Pons (tissue), 1 donor: ENCODE measurements around the gene PREX1.

Source experiments
- DNase-seq: peaks from one replicate; pipeline ENCODE4 v3.0.0-alpha.2; 2016; ENCODE audit warnings: low spot score

PREX1 gene

DNA sequence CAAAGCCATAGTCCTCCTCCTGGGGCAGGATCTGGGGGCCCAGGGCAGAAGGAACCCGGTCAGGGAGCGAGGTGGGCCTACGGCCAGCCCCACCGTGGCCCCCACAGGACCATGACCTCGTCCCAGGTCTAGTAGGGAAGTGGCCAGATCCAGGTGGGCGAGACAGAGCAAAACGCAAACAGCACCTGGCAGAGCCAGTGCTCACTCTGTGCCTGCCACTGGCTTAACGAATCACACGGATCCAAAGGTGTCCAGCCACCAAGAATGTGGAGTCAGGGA lies 169.7 kb downstream of the PREX1 start:
- DNase-seq: no peak

DNA sequence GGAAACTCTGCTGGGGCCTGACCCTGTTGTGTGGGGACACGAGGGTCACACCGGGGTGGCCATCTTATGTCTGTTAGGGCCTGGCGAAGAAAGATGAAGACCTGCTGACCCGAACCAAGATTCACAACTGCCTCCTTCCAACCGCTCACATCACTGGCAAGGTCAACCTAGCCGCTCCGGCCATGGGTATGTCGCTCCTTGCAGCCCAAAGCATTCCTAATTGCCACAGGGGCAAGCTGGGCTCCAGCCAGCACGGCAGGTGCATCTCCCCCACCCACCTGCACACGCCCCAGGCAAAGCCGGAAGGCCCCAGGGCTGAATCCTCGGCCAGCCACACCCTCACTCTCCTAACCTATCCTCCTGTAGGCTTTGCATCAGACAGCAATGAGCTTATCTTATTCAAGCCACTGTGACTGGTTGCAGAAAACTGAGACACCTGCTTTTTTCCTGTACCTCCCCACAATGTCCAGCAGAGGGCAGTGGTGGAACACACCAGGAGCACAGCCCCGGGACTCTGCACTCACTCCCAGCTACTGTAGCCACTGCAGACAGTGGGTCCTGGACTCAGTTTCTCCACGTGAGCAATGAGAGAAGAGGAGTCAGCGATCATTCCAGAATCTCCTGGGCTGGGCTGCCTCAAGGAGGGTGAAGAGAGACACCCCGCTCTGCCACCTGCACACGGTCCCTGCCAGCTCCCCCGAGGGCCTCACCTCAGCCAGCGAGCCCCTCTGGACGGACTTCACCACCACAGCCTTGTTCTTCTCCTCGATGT lies 170.2 kb downstream of the PREX1 start:
- peak; percentile 96 for DNase-seq

DNA sequence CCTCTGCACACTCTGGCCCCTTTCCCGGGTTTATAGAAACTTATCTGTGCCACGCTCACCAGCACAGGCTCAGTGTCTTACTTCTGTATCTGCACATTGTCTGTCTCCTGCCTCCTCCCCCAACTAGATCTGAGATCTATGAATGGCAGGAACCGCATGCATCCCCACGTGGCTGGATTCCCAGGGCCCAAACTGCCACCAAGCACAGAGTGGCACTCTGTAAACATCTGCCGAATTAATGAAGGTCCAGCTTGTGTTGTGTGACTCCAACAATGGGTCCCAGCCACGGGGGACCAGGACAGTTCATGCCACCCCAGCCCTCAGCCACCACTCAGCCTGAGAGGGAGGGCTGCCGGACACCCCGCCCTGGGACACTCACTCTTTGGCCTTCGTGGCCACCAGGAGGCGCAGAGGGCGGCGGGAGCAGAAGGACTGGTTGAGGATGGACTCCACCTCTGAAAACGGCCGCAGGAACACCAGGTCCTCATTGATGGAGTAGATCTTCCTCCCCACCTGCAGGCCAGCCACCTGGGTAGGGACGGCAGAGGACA lies 171.1 kb downstream of the PREX1 start:
- peak; percentile 100 for DNase-seq

DNA sequence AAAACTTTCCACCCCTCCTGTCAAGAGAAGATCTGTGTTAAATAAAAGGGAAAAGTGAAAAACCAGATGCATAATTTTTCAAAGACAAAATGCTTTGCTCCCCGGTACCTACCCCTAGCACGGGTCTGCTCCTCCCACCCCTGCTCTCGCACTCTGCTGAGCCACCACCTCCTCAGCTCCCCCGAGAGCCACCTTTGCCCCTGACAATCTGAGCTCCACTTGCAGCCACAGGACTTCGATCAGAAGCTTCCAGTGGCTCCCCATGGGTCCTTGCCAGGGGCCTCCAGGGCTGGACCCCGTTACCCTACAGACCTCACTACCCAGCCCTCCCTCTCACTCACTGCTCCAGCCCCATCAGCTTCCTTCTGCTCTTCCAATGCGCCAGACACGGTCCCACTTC lies 171.7 kb downstream of the PREX1 start:
- DNase-seq: no peak

DNA sequence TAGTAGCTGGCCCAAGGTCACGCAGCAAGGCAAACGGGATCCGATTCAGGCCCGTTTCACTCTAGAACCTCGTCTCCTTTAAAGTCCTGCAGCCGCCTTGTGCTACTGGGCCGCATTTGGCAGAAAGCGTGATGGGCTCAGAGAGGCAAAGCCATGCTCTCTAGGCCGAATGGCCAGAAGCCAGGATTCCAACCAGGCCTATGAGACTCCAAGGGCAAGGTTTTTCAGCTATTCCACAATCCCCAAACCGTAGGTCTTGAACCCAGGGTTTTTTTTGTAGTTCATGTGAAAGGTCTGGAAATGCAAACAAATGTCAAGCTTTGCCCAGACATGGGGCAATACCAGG lies 174.1 kb downstream of the PREX1 start:
- peak; percentile 65 for DNase-seq

DNA sequence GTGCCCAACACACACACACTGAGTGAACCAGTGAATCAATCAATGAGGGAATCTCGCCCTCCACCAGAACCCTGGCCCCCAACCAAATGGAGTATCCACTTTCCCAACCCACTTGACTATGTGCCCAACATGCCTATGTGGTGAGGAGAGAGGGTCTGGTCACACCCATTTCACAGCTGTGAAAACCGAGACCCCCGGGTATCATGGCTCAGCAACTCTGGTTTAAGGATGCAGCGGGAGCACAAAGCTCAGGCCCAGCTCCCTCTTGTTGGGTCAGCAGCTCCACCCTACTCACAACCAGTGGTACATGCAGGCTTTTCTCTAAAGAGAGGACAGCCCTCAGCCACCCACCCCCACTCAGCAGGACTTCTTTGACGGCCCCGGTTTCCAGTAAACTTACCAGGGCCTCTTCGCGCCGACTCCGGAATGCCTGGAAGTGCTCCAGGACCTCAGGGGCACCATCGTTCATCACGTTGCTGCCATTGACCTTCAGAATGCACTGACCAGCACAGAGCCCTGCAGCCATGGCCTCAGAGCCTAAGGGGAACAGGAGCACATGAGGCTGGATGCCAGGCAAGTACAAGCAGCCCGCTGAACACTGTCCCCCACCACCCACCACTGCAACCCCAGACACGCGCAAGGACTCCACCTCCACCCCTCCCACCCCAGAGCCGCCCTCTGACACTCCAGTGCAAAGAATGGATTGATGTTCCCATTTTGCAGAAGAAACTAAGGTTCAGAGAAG lies 174.7 kb downstream of the PREX1 start:
- DNase-seq: no peak

DNA sequence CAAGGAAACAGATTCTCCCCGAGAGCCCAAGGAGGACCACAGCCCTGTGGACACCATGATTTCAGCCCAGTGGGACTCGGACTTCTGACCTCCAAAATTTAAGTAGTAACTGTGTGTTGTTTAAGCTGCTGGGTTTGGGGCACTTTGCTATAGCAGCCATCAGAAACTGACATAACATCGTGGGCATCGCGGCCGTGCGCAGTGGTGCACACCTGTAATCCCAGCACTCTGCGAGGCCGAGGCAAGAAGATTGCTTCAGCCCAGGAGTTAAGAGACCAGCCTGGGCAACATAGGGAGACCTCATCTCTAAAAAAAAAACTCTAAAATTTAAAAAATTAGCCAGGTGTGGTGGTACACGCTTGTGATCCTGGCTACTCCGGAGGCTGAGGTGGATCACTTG lies 175.8 kb downstream of the PREX1 start:
- no peak for DNase-seq

DNA sequence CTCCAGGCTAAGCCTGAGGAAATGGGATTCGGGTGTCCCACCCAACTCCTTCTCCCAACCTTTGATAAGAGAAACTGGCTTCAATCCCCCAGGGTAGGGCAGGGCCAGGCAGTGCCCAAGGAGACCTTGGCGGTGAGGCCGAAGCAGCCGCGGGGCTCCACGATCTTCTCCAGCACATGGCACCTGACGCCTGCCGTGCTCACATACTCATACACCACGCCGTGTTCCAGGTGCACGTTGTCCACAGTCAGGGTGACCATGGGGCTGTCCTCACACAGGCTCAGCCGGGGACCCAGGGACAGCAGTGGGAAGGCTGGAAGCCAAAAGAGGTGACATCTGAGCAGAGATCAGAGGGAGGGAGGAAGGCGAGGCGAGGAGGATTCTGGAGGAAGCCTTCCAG lies 176.5 kb downstream of the PREX1 start:
- no peak for DNase-seq

DNA sequence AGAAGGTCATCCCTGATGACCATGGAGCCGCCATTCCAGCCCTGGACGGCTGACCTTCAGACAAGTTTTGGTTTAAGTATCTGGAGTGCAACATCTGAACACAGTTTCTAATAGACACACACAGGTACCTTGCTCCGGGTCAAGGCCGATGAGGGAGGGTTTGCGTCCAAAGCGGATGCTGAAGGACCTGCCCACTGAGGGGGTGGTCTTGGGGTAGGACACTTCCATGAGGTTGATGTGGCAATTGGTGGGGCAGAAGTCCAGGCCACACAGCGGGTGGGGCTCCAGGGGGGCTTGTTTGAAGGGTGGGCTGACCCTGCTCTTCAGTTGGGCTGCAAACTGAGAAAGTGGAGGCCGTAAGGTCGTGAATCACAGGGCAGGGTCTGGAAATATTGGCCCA lies 177.9 kb downstream of the PREX1 start:
- no peak for DNase-seq

DNA sequence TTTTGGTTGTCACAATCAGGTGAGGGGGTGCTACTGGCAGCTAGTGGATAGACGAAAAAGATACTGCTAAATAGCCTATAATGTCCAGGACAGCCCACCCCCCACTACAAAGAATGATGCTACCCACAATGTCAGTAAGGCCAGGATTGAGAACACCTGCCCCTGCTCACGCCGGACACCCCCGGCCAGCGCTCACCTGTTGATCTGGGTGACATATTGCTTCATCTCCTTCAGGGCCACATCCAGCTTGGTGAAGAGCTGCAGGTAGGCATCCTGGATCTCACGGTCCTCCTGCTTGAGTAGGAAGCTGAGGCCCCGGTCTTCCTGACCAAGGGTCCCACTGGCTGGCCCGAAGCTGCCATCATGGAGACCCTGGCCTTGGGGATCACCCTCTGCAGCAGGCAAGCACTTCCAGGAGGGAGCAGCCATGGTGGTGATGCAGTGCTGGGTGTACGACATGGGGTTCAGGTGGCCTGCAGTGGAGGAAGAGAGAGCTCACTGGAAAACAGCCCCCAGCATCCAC lies 178.6 kb downstream of the PREX1 start:
- no peak for DNase-seq

DNA sequence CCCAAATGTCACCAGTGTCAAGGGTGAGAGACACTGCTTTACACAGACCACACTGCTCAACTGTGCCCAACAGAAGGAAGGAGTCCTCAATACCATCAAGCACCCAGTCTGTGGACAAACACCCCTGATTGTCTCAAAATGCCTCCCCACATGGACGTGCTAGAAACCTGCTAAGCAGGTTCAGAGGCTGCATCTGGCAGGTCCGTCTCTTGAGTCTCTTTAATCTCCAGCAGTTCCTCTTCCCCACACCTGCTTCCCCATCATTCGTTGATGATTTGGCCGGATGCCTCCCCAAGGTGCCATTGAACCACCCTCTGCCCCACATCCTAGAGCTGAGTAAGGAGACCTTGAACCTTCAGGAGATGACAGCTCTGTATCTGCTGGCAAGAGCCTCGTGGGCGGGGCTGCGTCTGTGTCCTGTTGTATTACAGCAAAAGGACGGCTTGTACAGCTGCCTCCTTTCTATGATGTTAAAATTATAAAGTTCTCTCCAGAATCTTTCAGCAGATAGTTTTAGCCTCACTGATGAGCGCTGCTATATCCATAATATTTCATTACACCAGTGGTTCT lies 179.2 kb downstream of the PREX1 start:
- no peak for DNase-seq

DNA sequence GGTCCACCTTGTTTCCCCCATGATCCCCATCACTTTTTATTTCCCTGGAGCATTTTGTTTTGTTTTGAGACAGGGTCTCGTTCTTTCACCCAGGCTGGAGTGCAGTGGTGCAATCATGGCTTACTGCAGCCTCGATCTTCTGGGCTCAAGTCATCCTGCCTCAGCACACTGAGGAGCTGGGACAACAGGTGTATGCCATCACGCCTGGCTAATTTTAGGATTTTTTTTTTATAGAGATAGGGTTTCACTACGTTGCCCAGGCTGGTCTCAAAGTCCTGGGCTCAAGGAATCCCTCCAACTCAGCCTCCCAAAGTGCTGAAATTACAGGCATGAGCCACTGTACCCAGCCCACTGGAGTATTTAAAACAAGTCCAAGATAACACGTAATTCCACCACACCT lies 179.9 kb downstream of the PREX1 start:
- DNase-seq: no peak

DNA sequence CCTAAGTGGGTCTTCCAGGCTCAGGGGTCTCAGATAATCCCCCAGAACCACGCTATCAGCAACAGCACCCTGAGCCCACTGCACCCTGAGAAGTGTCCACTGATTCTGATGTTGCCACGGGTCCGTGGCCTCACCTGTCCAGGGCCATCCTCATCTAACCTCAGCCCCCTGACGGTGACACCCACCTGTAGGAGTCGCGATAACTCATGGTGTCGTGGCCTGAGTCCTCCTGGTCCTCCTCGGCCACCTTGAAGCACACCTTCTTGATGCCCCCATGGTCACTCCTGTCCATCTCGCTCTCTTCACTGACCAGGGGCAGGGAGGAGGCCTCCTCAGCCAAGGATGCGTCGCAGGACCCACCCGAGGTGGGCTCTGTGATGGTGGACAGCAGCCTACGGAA lies 182.1 kb downstream of the PREX1 start:
- DNase-seq: no peak

DNA sequence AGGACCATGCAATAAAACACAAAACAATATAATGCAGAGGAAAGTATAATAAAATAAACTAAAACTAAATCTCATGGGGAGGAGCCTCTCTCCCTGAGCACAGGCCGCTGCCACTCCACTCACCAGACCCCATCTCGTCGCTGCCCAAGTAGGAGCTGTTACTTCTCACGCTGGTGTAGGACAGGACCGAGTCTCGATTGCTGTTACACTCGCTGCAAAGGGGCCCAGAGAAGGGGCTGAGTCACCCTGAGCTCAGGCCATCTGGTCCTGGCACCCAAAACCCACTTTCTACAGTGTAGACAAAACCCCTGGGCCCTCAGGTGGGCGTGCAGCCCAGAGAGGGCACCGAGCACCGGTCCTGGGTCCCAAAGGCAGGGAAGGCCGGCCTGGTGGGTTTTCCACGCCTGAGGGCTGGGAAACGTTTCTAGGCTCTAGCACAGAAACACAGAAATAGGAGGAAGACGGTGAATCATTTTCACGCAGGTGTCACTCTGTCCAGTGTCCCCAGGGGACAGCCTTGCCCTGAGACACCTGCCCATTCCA lies 183.4 kb downstream of the PREX1 start:
- DNase-seq: no peak

DNA sequence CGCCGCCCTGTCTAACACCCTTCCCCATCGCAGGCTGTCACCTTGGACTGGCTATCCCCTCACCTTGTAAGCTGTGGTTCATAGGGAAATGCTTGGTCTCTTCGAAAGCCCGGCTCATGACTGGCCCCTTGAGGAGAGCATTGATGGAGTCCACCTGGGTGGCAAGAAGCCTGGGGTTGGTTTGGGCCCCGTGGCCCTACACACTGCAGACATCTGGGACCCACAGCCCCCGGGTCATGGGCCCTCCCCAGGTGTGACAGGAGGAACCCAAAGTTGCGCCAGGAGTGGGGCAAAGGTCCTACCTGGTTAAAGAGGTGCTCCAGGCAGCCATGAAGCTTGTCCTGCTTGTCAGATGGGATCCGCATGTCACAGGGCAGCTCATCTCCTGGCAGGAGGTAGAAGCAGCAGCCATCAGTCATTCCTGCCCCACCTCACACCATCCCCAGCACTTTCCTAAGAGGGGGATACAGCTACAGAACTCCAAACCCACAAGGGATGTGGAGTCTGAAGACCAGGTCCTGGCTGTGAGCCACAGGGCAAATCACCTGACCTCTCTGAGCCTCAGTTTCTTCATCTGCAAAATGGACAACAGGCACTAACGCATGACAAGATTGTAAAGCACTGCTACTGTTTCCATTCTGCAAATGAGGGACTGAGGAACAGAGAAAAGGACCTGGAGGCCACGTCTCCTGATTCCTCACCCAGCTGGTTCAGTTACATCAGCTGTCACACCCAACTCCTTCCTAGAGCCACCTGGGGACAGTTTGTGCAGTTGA lies 185.5 kb downstream of the PREX1 start:
- no peak for DNase-seq

DNA sequence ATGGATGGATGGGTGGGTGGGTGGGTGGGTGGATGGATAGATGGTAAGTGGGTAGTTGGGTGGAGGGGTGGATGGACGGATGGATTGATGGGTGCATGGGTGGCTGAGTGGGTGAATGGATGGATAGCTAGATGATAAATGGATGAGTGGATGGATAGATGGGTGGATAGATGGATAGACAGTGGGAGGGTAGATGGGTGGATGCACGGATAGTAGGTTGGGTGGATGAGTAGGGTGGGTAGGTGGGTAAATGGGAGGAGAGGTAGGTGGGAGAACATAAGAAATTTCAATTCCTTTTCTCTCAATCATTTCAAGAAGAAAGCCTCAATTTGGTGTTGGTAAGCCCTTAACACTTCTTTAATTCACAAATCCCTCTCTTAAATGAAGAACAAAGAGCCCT lies 186.9 kb downstream of the PREX1 start:
- DNase-seq: no peak

DNA sequence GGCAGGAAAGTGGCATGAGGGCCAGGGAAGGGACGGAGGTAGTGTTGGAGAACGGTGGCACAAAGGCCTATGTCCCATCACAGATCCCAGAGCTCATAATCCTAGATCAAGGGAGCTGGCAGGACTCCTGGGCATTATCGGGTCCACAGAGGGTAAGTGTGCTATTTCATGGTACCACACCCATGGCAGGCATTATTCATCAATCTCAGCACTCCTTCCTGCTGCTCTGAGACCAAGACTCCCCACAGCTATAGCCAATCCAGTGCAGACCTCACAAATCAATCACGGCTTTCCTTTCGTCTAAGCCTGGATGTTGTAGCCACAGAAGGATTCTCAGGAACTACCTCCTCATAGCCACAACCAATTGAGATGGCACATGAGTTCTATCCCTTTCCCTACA lies 187.9 kb downstream of the PREX1 start:
- DNase-seq: no peak

DNA sequence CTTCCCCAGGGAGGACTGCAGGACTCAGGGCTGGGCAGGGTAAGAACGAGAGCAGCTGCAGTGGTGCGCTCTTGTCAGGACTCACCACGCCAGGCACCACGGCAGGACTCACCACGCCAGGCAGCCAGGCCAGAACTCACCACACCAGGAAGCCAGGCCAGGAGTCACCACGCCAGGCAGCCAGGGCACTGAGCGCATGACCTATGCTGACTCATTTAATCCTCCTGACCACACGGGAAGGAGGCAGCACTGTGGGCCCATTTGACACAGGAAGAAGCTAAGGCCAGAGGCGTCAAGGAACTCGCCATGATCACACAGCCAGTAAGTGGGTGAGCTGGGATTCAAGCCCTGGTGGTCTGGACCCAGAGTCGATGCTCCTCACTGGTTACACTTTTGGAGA lies 189.3 kb downstream of the PREX1 start:
- DNase-seq: no peak

DNA sequence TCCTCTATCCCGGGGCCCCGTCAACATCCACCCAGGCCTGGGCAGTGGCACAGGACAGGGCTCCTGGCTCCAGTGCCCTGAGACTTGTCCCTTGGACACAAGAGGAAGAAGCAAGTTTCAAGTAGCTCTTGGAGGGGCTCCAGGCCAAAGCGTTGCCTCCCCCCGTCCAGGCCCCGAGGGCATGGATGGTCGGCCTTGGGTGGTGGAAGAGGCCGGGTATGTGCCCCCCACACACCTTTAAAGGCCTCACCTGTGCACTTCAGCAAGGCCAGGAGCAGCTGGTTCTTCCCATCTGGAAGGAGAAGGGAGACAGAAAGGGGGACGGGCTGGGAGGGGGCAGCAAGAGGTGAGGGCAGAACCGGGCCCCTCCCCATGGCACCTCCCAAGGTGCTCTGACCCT lies 190.3 kb downstream of the PREX1 start:
- DNase-seq: no peak

DNA sequence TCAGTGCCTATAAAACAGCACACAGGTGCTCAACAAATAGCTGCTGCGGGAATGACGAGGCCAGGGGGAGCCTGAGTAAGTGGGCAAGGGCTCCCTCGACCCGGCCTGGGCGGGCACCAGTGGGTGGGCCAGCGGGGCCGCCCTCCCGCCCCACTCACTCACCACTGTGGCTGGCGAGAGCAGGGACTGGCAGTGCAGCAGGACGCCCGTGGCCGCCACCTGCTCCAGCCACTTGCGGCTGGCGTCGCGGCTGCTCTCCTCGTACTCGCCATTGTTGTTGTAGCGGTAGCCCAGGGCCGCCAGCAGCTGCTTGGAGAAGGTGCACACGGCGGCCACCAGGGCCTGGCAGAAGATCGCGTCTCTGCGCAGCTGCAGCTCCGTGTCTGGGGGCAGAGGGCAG lies 191.5 kb downstream of the PREX1 start:
- DNase-seq: no peak

DNA sequence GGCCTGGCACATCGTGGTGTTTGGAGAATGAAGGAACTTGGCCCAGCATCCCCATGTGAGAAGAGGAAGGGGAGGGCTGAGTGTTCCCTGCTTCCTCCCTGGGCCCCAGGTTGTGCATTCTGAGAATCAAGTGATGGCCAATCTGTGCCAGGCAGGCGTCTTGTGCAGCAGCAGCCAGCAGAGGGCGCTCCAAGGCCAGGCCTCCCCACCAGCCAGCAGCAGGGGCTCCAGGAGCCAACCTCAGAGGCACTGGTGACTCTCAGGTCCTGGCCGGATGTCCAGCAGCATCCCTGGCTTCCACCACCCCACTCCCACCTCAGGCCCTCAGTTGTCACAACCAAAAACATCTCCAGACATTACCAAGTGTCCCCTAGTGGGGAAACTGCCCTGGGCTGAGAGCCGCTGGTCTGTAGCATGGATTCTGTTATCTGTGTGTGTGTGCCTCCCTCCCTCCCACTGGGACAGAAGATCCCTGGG lies 192.0 kb downstream of the PREX1 start:
- peak; percentile 71 for DNase-seq

DNA sequence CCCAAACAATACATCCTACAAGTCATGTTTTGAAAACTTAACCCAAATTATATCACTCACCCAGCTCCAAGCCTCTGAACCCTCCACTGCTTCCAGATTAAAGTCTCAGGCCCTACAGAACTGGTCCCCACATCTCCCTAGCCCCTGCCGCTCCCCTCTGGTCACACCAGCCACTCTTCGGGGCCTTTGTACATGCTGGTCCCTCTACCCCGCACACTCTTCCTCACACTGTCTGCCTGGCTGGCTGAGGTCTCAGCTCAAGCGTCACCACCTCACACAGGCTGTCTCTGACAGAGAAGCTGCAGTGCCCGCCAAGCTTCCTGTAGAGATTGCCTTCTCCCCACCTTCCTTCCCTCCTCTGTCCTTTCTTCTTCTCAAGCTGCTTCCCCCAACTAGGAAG lies 192.4 kb downstream of the PREX1 start:
- no peak for DNase-seq
